NCI-H526 treated with DMSO at 0.1 percent for 48 hours (cell line): ENCODE data around the gene RASSF1.

Experiments used
- DNase-seq: peaks from one replicate; lab custom pipeline; 2025; lab: John Stamatoyannopoulos, UW

RASSF1 gene

GRCh38 chr3:50365080-50365841, 24.6 kb upstream of the RASSF1 start:
- DNase-seq, result peak; percentile 40

DNA sequence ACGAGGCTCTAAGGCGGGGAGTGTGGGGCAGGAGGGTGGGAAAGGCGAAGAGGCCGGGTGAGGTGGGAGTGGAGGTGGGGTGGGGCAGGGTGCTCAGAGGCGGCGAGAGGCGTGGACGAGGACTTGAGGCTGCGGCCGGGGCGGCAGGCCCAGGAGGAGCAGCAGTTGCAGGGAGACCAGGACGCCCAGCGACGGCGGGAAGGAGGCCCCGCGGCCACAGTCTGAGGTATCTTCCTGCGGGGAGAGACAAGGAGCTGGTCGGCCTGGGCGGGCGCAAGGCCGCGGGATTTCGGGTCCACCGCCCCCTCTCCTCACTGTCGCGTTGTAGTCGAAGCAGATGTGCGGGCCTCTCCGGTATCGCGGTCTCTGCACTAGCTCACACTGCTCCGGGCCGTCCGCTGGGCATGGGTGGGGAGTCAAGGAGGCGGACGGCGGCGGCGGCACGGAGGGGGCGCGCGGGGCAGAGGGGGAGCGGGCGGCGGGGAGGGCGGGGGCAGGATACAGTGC, 24.0 kb upstream of the RASSF1 start:
- no peak for DNase-seq

- DNase-seq, result no peak
Observed at GRCh38 chr3:50359760-50360110, 19.1 kb upstream of the RASSF1 start.

- DNase-seq, result peak; percentile 98
Observed at GRCh38 chr3:50358911-50359759, 18.5 kb upstream of the RASSF1 start, which contains the start of gene TMEM115. TMEM115 (minus strand) TSS chr3:50359521; CDS start chr3:50359063, 458 bp downstream.

DNA sequence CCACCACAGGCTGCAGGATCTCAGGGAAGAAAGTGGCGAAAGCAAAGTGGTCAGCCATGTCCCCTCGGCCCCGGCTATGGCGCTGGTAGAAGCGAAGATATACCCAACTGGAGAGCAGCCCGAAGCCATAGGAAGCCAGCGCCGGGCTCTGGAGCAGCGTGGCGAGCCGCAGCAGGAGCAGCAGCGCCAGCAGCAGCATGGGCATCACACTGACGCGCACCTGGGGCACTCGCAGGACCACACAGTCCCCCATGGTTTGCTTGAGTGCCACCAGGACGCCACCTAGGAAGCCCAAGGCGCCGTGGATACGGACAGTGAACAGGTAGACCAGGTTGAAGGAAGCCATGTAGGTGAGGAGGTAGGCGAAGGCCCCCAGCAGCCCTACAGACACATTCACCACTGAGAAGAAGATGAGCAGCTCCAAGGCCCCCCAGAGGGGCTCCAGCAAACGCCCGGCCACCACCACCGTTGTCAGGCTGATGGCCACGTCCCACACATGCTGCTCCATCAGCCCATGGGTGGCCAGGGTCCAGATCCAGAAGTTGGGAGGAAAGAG, 17.8 kb upstream of the RASSF1 start:
- DNase-seq, result no peak

DNA sequence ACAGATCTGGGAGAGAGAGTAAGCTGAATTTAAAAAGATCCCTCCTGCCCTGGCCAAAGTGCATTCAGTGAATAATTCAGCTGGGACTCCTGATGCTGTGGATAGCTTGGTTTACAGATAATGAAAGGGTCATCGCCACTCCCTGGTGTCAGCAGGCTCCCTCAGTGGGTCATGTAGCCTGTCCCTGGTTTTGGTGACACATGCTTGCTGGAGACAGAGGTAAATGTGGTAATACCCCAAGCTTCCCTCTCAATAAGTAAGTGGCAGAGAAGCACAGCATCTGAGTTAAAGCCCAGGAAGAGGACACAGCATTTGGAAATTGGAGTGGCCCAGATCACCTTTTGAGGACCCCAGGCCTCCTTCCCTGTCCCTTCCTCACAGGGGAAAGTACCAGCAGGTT, 16.8 kb upstream of the RASSF1 start:
- no peak for DNase-seq

GRCh38 chr3:50356553-50356952, 15.9 kb upstream of the RASSF1 start:
- no peak for DNase-seq

- no peak for DNase-seq
Observed at GRCh38 chr3:50355829-50356552, 15.4 kb upstream of the RASSF1 start.

DNA sequence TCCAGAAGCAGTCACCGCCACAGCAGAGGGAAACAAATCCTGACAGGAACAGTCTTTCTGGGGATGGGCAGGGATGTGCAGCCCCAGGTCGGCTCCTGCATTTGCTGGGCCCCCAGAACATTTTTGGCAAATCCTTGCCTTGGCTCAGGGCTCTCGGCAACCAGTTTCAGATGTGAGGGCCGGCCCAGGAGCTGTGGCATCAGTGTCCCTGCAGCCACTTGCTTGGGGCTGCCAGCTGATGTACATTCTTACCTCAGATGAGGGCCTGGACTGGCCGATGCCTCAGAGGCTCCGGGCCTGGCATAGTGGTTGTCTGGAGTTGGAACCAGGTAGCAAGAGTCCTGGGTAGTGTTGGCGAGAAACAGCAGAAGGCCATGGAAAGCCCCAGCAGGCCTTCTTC, 14.2 kb upstream of the RASSF1 start:
- no peak for DNase-seq

- DNase-seq, result no peak
Observed at GRCh38 chr3:50354186-50354764, 13.6 kb upstream of the RASSF1 start.

DNA sequence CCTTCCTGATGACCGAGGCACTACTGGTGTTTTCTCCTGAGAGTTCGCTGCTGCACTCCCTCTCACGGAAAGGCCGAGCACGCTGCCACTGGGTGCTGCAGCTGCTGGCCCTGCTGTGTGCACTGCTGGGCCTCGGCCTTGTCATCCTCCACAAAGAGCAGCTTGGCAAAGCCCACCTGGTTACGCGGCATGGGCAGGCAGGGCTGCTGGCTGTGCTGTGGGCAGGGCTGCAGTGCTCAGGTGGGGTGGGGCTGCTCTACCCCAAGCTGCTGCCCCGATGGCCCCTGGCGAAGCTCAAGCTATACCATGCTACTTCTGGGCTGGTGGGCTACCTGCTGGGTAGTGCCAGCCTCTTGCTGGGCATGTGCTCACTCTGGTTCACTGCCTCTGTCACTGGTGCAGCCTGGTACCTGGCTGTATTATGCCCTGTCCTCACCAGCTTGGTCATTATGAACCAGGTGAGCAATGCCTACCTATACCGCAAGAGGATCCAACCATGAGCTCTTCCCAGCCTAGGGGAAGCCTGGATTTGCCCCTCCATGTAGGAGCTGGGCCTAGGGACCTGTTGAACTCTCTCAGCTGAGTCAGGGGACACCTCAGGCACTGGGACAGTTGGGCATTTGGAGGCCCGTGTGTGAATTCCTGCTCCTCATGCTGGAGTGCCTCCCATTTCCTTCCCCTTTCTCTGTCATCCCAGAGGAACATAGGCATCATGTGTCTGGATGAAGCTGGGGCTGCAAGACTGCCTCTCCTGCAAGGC, 12.8 kb upstream of the RASSF1 start:
- DNase-seq, result no peak

DNA sequence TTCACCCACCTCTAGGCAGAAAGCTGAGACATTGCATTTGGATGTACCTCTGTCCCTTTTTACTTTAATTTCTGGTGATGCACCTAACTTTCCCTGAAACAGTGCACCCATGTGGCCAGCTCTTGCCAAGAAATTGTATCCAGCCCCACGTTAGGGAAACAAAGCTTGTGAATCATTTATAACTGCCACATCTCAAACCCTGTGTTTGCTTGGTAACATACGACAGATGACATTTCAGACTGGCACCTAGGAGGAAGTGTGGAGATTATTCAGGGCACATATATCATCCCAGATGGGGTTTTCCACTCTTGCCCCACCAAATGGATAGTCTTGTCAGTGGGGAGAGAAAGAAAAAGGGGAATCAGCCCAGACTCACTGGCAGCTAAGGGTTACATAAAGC, 12.1 kb upstream of the RASSF1 start:
- DNase-seq, result no peak

- DNase-seq, result no peak
Observed at GRCh38 chr3:50351323-50351697, 10.7 kb upstream of the RASSF1 start.

GRCh38 chr3:50350527-50351322, 10.1 kb upstream of the RASSF1 start, which contains the start of the genes CYB561D2 and NPRL2:
CYB561D2 (plus strand) TSS chr3:50350862; CDS start chr3:50351434, 572 bp downstream.
NPRL2 (minus strand) TSS chr3:50350775; CDS start chr3:50350652, 123 bp downstream.
- peak; percentile 90 for DNase-seq

DNA sequence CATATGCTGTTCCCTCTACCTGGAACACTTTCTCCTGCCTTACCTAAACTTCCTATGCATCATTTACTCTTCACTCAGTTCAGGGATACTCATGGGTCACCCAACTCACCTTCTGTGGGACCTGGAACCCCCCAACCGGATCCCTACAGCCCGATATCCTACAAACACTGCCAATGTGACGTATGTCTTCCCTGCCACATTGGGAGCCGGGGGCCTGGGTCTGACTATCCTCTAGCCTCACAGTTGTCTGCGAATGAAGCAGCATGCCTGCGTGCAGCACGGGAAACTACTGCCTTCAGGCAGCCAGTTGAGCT, 9.5 kb upstream of the RASSF1 start:
- DNase-seq, result no peak

GRCh38 chr3:50347187-50347813, 6.7 kb upstream of the RASSF1 start:
- DNase-seq, result peak; percentile 16

DNA sequence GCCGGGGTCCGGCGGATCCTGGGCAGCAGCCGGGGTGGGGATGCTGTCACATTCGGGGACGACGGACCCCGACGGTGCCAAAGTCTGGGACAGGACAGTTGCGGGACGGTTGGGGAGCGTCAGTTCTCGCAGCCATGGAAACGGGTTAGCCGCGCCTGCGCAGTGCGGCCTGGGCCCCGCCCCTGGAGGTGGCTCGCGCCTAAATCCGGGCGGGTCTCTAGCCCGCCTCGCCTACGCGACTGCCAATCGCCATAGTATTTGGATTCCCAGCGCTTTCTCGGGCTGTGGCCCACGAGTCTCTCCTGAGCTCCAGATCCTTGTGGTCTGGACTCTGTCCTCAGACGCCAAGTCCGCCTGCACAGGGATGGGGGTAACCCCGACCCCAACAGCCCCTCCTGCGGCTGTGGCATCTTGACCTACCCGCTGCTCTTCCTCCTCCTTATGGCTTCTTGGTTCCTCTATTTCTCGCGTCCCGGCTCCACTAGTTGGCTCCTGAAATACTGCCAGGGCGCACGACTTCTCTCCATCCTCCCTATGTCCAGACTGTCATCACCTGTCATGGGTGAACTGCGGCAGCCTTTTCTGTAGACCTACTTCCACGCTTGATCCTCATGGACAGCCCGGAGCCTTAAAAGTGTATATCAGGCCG, 5.1 kb upstream of the RASSF1 start, which contains the start of gene ZMYND10:
TSS of gene ZMYND10 (minus strand) at position 147 of the 649 bp plus-strand sequence. CDS start 153 bp downstream, outside the sequence.
- DNase-seq, result no peak

- DNase-seq, result no peak
Observed at GRCh38 chr3:50345008-50345407, 4.4 kb upstream of the RASSF1 start.
